Endothelial cell of umbilical vein (primary cell): ENCODE results near the gene LNX2. TPM values are rescaled to one million over a fixed set of nuclear protein-coding genes. Genes with fewer than 3 reads are reported as not detected.

Experiments used
- BruUV-seq: library from RNA; stranded (reverse); fragments of 400-500 nt; replicated peaks from 2 replicates; lab custom pipeline; 2021; lab: Mats Ljungman, UMichigan
- CTCF ChIA-PET: fragments of 300-600, 350-600 bp; sonication (Branson Sonifier 250); formaldehyde crosslinking; loops from one replicate; lab custom pipeline; 2021; ENCODE audit warnings: antibody characterized with exemption, inconsistent platforms; lab: Charles Lee
- POLR2A ChIA-PET: fragments of 300-600, 350-600 bp; sonication (Branson Sonifier 250); formaldehyde crosslinking; loops from one replicate; lab custom pipeline; 2021; ENCODE audit warnings: antibody characterized with exemption, inconsistent platforms; lab: Charles Lee
- DNase-seq: peaks from one replicate; pipeline ENCODE4 v3.0.0-alpha.2; 2011; ENCODE audit warnings: low read depth, low spot score
- FAIRE-seq: peaks from 2 replicates; lab custom pipeline; 2011; peaks lifted over from hg19 to GRCh38; lab: Jason Lieb, UNC
- H2AFZ ChIP-seq: 2 replicates; pipeline ENCODE4 v1.6.0; 2012; ENCODE audit warnings: low read depth, low read length, control low read depth, inconsistent platforms
- H3K27ac ChIP-seq: 2 replicates; pipeline ENCODE4 v1.5.1; 2011; ENCODE audit warnings: low read depth, mild to moderate bottlenecking, control low read depth, low read length, moderate library complexity; ENCODE audit not compliant: insufficient read depth
- H3K27me3 ChIP-seq, 2 experiments: 2 replicates each; pipeline versions ENCODE4 v1.6.0 to v1.6.1; 2011; ENCODE audit warnings: low read length in 2 of 2, mixed read lengths in 1 of 2; ENCODE audit not compliant: control insufficient read depth in 2 of 2, insufficient read depth in 2 of 2
- H3K36me3 ChIP-seq, 2 experiments: 2 replicates in 1 of 2; 3 replicates in 1 of 2; pipeline ENCODE4 v1.5.1; 2011; ENCODE audit warnings: low read length in 2 of 2, mild to moderate bottlenecking in 1 of 2, moderate library complexity in 1 of 2; ENCODE audit not compliant: control insufficient read depth in 2 of 2, insufficient read depth in 2 of 2; ENCODE audit errors: extremely low read depth in 1 of 2
- H3K4me1 ChIP-seq: 3 replicates; pipeline ENCODE4 v1.5.1; 2011; ENCODE audit warnings: mild to moderate bottlenecking, low read length; ENCODE audit not compliant: control insufficient read depth, insufficient read depth; ENCODE audit errors: extremely low read depth
- H3K4me2 ChIP-seq: 2 replicates; pipeline ENCODE4 v1.6.1; 2011; ENCODE audit warnings: low read length, control low read depth, mixed read lengths; ENCODE audit not compliant: insufficient read depth
- H3K4me3 ChIP-seq, 3 experiments: fragments of 200-600 bp in 1 of 3; sonication (generic), shearing (Covaris generic) in 1 of 3; replicated peaks in 1 of 3; 2 replicates each; pipeline ENCODE4 v1.5.1; 2011 to 2016; ENCODE audit warnings: control low read depth in 3 of 3, low read length in 3 of 3, mild to moderate bottlenecking in 2 of 3, inconsistent platforms in 1 of 3, low read depth in 1 of 3, moderate library complexity in 1 of 3; ENCODE audit not compliant: insufficient read depth in 1 of 3
- H3K79me2 ChIP-seq: 2 replicates; pipeline ENCODE4 v1.6.0; 2012; ENCODE audit warnings: low read length, inconsistent platforms; ENCODE audit not compliant: control insufficient read depth, insufficient read depth
- H3K9ac ChIP-seq: replicated peaks from 2 replicates; pipeline ENCODE3; 2011; ENCODE audit warnings: low read length, control low read depth; ENCODE audit not compliant: insufficient read depth; ENCODE audit errors: extremely low read depth
- H3K9me1 ChIP-seq: replicated peaks from 3 replicates; pipeline ENCODE4 v1.6.0; 2011; ENCODE audit warnings: mild to moderate bottlenecking, low read length; ENCODE audit not compliant: control insufficient read depth, insufficient read depth; ENCODE audit errors: extremely low read depth
- H3K9me3 ChIP-seq: replicated peaks from 2 replicates; pipeline ENCODE4 v1.5.1; 2012; ENCODE audit warnings: low read length, inconsistent platforms; ENCODE audit not compliant: control insufficient read depth, insufficient read depth
- H4K20me1 ChIP-seq: replicated peaks from 2 replicates; pipeline ENCODE3; 2011; ENCODE audit warnings: mild to moderate bottlenecking, low read length; ENCODE audit not compliant: control insufficient read depth, insufficient read depth; ENCODE audit errors: extremely low read depth
- CTCF ChIP-seq, 2 donors: IDR thresholded peaks; 1 replicate in 1 of 2; 2 replicates in 1 of 2; pipeline ENCODE4 v1.5.1; 2011; ENCODE audit warnings: low read length in 2 of 2, mild to moderate bottlenecking in 2 of 2, moderate library complexity in 2 of 2, control low read depth in 1 of 2, inconsistent platforms in 1 of 2, low read depth in 1 of 2; ENCODE audit not compliant: insufficient read depth in 1 of 2; ENCODE audit errors: extremely low read depth in 1 of 2
- EZH2 ChIP-seq: IDR thresholded peaks from 2 replicates; pipeline ENCODE4 v1.6.1; 2012; ENCODE audit warnings: borderline replicate concordance, low read depth, mild to moderate bottlenecking, moderate library complexity, low read length, inconsistent platforms; ENCODE audit not compliant: severe bottlenecking
- FOS ChIP-seq: IDR thresholded peaks from 2 replicates; pipeline ENCODE4 v1.6.1; 2011; ENCODE audit warnings: mild to moderate bottlenecking, low read length, moderate library complexity, borderline replicate concordance; ENCODE audit not compliant: insufficient read depth
- GATA2 ChIP-seq: IDR thresholded peaks from 2 replicates; pipeline ENCODE4 v1.7.0; 2011; ENCODE audit warnings: low read depth, mild to moderate bottlenecking, moderate library complexity, mixed read lengths, low read length; ENCODE audit not compliant: insufficient read length, insufficient read depth
- JUN ChIP-seq: IDR thresholded peaks from 2 replicates; pipeline ENCODE4 v1.6.1; 2011; ENCODE audit warnings: borderline replicate concordance, low read depth; ENCODE audit not compliant: insufficient read length, insufficient read depth
- MAX ChIP-seq: IDR thresholded peaks from 2 replicates; pipeline ENCODE4 v1.6.1; 2011; ENCODE audit not compliant: insufficient read depth, insufficient read length
- MYC ChIP-seq: IDR thresholded peaks from one replicate; pipeline ENCODE4 v1.6.1; 2011; ENCODE audit warnings: mild to moderate bottlenecking, low read depth, low read length
- POLR2A ChIP-seq: IDR thresholded peaks from 2 replicates; pipeline ENCODE4 v1.6.1; 2012; ENCODE audit warnings: low read depth, mild to moderate bottlenecking, control low read depth, low read length
- POLR2AphosphoS5 ChIP-seq: IDR thresholded peaks from 2 replicates; pipeline ENCODE4 v1.6.1; 2012; ENCODE audit warnings: low read depth, mild to moderate bottlenecking, control low read depth, low read length, moderate library complexity; ENCODE audit not compliant: insufficient read depth
- dilution Hi-C: fragments of 300-500 bp; cut with MboI; formaldehyde crosslinking; loops from one replicate; pipeline ENCODE4 v1.15.0; 2019; ENCODE audit warnings: low sequenced_read_pairs; ENCODE audit not compliant: extremely low pct_ligation_motif_present
- intact Hi-C: fragments of 100-400 bp; cut with micrococcal nuclease; formaldehyde crosslinking; loops from one replicate; pipeline ENCODE4 v1.10.0; 2022
- polyA plus RNA-seq, 4 experiments: library from polyadenylated mRNA; depleted of rRNA in 3 of 4; stranded (reverse) in 3 of 4; unstranded in 1 of 4; fragments of >200 nt; gene quantifications; 2 replicates each; pipeline versions ENCODE4 v1.2.1 to v1.2.3, GENCODE V29; 2011 to 2012; ENCODE audit warnings: missing spikeins in 1 of 4
- total RNA-seq: library from RNA; stranded (reverse); gene quantifications from 2 replicates; pipeline ENCODE4 v1.2.3, GENCODE V29; 2021

The LNX2 gene
- total and polyA plus RNA-seq, 2 donors (not counting 3 experiments of a cell fraction or from before 2014, with no cell fraction given), result 7.0 to 9.1 TPM

- peaks cover 22% of the 10 kb centered on the region for H3K79me2 ChIP-seq
- H3K36me3 ChIP-seq, result no peaks in the 10 kb centered on the region
- no peaks in the 10 kb centered on the region for H3K27me3 ChIP-seq
- no peak overlapping the region for H2AFZ ChIP-seq
- POLR2A ChIA-PET, result no interaction called here
- H3K9me3 ChIP-seq, result no peaks in the 10 kb centered on the region
- peaks cover 2% of the 10 kb centered on the region for H4K20me1 ChIP-seq
- TF ChIP-seq EZH2 (no peak), GATA2 (no peak), MAX (no peak), JUN (no peak), CTCF (IDR thresholded peaks at IDR 0.05; ENCODE audit: extremely low read depth in 1 of 2, insufficient read depth in 1 of 2, low read depth in 1 of 2, low read length in 2 of 2) (no peak), MYC (no peak), FOS (no peak), POLR2A (no peak), POLR2AphosphoS5 (no peak)
- no peak overlapping the region for H3K4me3 ChIP-seq
- BruUV-seq, result no TSS peak
- no peak for DNase-seq
- intact Hi-C loops, result no loop called here
- CTCF ChIA-PET, result interaction anchor here (0.7 to 1.1 kb wide), 3 partner anchors 9 to 269 kb away, joined by 3 read pairs; no protein-coding TSS in a partner anchor
- no peak overlapping the region for H3K9ac ChIP-seq
- no peak for FAIRE-seq
- dilution Hi-C loops, result no loop called here
- no peak overlapping the region for H3K4me2 ChIP-seq
- no peak overlapping the region for H3K27ac ChIP-seq
- H3K4me1 ChIP-seq, result no peaks in the 10 kb centered on the region
- no peaks in the 10 kb centered on the region for H3K9me1 ChIP-seq
Observed at GRCh38 chr13:27644302-27644701, 24.0 kb upstream of the LNX2 start.
